GM18519 (cell line): ENCODE data around the gene CYSRT1.

Experiments
- ATAC-seq: cut with Tn5 transposase; IDR thresholded peaks from one replicate; pipeline ENCODE4 v1.9.1; 2021; ENCODE audit warnings: mild to moderate bottlenecking, moderate library complexity; ENCODE audit not compliant: unreplicated experiment, low FRiP score

Gene CYSRT1

DNA sequence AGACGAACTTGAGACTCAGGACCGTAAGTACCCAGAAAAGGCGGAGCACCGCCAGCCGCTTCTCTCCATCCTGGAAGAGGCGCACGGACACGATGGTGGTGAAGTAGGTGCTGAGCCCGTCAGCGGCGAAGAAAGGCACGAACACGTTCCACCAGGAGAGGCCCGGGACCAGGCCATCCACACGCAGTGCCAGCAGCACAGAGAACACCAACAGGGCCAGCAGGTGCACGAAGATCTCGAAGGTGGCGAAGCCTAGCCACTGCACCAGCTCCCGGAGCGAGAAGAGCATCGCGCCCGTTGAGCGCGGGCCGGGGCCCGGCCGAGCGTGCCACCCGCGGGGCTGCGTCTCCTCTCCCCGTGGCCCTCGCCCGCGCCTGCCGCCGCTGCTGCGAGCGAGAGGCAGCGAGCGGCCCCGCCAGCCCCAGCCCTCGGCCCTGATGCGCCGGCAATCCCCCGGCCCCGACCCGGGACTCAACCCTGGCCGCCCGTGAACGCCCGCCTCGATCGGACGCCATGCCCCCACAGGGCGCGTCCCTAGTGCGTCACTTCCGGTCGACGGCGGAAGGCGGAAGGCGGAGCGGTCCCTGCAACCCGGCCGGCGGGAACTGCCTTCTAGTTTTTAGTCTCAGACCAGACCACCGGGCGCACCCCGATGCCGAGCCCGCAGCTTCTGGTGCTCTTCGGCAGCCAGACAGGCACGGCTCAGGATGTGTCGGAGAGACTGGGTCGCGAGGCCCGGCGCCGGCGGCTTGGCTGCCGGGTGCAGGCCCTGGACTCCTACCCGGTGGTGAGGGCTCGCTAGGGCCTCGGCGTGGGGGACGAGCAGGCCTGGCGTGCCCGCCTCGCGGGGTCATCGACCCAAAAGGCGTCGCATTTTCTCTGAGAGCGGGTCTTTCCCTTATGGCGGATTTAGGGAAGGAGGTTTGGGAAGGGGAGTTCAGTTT is 19.6 kb upstream of the CYSRT1 start, which contains the start of the genes NDOR1 and TMEM203:
NDOR1 (plus strand) TSS at position 575 of the 944 bp plus-strand sequence; CDS start at position 653, 78 bp downstream.
TMEM203 (minus strand) TSS at position 523 of the 944 bp plus-strand sequence; CDS start at position 289, 234 bp downstream.
- ATAC-seq: no peak

DNA sequence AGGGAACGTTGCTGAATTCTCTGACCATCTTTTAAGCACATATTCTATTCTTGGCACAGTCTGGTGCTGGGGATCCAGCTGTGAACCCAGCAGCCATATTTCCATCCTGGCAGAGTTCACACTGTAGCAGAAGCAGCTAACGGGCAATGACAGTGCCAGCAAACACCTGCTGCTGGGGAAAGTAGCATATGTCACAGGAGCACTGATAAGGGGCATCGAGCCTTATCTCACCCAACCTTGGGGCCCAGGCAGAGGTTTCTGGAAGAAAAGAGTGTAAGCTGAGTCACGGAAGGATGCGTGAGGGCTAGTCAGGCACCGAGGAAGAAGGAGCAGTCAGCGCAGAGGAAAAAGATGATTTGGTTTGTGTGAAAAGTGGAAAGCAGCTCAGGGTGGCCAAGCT is 18.4 kb upstream of the CYSRT1 start:
- ATAC-seq: no peak

DNA sequence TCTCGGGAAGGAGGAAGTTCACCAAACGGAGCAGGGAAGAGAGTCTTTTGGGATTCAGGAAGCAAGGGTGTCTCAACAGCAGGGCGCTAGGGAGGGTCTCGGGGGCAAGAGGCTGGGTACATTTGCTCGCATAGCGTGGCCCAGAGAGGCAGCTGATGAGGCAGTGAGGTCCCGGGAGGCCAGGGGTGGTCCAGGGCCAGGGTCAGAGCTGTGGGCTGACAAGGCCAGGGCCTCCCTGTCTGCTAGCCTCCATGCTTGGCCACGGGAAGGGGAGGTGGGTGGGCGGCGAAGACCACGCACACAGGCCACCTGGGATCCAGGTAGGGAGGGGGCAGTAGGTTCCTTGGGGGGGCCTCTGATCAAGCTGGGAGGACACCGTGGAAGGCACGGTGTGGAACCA is 13.4 kb upstream of the CYSRT1 start:
- ATAC-seq: no peak

DNA sequence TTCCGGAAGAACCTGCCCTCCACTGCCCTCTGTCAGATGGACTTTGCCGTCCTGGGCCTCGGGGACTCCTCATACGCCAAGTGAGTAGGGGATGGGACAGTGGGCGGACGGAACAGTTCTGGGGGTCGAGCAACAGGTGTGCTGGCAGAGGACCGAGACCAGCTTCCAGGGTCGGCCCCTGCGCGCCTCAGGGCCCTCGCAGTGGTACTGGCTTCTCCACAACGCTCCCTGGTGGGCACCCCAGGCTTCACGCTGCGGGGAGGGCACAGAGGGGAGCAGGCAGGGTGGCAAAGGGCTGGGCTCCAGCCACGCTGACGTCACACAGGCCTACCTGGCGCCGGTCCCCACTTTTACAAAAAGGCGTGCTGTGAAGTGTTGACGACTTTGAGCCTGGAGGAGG is 12.5 kb upstream of the CYSRT1 start:
- ATAC-seq: no peak

DNA sequence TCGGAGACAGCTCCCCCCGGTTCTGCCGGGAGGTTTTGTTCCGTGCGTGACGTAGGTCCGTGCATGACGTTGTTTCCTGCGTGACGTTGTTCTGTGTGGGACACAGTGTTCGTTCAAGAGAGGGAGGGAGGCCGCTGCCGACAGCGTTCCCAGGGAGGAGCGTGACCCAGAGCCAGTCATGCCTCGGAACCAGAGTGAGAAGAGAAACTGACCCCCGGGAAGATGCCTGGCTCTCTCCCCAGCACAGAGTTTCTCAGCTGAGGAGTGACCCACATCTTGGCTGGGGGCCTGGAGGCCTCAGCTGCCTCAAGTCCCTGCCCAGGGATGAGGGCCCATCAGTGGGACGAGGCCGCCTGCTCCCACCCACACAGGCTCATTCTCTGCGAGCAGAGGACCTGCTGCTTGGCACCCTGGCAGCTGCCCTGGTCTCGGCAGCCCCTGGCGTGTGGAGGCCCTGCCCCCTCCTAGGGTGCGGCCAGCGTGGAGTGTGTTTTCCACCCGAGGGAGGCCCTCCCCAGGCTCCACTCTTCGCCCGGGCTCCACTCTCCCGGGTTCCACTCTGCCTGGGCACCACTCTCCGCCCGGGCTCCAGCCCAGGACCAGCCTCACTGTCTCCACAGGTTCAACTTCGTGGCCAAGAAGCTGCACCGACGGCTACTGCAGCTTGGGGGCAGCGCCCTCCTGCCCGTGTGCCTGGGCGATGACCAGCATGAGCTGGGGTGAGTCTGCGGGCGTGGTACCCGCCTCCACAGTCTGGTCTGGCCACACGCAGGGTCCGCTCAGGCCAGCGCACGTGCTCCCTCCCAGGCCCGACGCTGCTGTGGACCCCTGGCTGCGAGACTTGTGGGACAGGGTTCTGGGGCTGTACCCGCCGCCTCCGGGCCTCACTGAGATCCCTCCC is 11.6 kb upstream of the CYSRT1 start:
- ATAC-seq: no peak

DNA sequence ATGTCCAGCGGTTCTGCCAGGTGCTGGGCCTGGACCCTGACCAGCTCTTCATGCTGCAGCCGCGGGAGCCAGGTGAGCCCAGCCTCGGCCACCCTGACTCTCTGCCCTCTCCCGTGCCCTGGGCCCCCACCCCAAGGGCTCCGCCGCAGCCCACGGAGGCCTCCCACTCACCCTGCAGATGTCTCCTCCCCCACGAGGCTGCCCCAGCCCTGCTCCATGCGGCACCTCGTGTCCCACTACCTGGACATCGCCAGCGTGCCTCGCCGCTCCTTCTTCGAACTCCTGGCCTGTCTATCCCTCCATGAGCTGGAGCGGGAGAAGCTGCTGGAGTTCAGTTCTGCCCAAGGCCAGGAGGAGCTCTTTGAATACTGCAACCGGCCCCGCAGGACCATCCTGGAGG is 10.4 kb upstream of the CYSRT1 start:
- no peak for ATAC-seq

DNA sequence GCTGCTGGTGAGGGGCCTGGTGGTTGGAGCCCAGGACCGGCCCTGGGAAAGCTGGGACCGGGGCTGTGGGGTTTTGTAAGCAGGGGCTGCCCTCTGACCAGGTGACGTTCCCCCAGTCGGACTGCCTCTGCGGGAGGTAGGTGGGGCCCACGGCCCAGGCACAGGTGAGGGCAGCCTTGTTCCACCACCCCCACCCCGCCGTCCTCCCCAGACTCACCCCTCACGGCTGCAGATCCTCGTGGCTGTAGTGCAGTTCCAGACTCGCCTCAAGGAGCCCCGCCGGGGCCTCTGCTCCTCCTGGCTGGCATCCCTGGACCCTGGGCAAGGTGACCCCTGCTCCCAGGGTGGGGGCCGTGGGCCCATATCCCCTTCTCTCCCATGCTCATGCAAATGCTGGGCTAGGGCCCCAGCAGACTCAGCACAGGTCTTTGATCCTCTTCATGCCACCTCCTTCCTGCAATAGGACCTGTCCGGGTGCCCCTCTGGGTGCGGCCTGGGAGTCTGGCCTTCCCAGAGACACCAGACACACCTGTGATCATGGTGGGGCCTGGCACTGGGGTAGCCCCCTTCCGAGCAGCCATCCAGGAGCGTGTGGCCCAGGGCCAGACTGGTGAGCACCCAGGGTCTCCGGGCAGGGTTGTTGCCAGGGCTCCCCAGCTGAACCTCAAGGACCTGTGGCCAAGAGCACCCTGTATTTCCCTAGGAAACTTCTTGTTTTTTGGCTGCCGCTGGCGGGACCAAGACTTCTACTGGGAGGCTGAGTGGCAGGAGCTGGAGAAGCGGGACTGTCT is 9.6 kb upstream of the CYSRT1 start:
- ATAC-seq: no peak

DNA sequence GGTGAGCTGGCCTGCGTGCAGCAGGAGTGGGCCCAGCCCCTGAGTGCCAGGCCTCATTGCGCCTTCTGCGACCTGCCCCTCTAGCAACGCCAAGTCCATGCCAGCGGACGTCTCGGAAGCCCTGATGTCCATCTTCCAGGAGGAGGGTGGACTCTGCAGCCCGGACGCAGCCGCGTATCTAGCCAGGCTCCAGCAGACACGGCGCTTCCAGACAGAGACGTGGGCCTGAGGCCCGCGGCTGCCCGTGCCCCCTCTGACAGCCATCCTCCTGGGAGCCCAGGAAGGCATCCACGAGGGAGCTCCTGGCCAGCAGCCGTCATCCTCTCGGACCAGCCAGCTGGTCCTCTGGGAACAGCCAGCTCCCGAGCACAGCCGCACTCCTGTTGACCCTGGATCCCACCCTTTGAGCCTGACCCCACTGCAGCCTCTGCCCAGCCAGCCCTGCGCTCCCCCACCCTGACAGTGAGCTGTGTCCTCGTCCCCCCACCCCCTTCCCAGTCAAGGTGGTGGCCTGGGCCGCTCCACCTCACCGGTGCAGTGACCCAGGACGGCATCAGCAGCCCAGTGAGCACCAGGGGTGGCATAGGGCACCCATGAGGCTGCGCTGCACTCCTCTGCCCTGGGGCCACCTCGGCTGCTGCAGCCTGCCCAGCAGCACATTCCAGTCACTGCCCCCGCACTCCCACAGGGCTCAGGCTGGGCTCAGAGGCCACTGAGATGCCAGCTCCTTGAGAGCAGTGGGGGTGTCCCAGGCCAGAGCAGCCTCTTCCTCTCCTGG is 8.6 kb upstream of the CYSRT1 start:
- no peak for ATAC-seq

DNA sequence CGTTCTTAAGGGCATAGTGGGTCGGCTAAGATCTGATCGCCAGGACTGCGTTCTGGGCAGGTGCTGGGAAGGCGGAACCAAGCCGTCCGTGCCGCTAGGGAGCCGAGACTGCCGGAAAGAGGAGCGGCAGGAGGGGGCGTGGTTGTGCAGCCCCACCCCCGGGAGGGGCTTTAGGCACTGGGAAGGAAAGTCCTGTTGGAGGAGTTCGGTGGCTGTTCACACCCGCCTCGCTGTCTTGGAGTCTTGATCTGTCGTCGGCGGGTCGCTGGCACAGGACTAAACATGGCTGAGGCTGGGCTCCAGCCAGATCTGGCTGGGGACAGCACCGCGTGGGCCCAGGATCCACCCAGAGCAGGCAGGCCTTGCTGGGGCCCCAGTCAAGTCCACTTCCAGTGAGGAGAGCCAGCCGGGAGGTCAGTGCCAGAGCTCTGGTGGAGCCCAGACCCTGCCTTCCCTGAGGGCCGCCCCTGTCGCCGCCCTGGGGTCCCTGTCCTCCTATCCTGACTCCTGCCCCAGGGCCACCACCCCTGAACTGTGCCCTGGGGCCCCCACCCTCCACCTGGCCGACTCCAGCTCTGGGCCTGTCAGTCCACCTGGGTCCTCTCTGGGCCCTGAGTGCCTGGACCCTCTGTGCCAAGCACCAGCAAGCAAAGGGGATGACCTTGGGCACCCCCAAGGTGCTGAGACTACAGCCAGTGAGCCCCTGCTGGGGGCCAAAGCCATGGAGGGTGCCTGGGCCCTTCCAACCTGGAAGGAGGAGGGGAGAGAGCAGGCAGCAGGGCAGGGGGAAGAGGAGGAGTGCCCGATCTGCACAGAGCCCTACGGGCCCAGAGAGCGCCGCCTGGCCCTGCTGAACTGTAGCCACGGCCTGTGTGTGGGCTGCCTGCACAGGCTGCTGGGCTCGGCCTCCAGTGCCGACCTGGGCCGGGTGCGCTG is 7.4 kb upstream of the CYSRT1 start:
- ATAC-seq: no peak

DNA sequence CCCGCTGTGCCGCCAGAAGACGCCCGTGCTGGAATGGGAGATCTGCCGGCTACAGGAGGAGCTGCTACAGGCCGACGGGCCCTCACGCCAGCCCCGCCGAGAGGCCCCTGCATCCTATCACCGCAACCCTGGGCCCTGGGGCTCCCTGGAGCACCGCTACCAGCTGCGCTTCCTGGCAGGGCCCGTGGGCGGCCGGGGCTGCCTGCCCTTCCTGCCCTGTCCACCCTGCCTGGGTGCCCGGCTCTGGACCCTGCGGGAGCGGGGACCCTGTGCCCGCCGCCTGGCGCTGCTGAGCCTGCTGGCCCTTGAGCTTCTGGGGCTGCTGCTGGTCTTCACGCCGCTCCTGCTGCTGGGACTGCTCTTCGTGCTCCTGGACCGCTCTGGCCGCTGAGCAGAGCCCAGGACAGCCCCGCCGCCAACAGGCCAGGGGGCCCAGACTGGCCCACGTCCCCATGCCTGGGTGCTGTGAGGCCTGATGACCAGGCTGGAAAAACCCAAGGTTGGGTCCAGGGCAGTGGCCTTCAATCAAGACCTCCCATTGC is 6.7 kb upstream of the CYSRT1 start:
- ATAC-seq: no peak

DNA sequence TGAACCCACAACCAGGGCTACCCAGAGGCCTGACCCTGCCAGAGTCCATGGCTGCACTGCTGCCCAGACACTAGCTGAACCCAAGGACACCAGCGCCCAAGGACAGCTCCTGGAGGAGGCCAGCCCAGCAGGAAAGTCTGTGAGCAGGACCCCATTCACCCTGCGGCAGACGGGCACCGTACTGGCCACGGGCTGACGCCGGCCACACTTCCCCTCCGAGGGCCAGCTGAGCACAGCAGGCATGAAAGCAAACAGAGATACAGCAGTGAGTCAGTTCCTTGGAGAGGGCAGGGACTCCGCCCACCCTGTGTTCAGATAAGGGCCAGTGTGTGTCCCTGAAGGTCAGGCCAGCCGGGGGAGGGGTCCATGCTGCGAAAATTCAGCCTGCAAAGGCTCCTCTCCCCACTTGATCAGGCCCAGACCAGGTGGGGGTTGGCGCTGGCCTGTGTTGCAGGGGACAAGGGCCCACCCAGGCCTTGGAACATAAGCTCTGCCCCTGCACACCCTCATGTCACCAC is 6.2 kb upstream of the CYSRT1 start:
- ATAC-seq: no peak

DNA sequence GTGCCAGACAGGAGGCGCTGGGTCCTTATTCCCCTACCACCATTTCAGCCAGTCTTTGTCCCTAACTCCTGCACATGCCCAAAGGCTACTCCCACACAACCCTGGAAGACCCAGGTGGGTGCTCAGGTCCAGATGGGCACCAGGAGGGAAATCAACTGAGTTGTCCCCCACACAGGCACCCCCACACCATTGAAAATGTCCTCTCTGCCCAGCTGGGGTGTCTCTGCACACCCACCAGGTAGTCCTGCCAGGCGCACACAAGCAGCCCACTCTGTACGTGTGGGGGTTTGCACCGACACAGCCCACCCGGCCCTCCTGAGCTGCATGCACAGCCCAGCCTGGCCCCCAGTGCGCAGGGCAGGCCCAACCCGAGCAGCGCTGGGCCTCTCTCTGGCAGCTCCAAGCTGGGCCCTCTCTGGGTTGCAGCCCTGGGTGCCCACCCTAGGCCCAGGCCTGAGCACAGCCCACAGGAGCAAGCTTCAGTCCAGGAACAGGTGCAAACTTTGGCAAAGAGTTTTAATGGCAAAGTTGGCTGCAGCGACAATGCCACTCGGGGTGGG is 5.1 kb upstream of the CYSRT1 start:
- ATAC-seq: no peak

DNA sequence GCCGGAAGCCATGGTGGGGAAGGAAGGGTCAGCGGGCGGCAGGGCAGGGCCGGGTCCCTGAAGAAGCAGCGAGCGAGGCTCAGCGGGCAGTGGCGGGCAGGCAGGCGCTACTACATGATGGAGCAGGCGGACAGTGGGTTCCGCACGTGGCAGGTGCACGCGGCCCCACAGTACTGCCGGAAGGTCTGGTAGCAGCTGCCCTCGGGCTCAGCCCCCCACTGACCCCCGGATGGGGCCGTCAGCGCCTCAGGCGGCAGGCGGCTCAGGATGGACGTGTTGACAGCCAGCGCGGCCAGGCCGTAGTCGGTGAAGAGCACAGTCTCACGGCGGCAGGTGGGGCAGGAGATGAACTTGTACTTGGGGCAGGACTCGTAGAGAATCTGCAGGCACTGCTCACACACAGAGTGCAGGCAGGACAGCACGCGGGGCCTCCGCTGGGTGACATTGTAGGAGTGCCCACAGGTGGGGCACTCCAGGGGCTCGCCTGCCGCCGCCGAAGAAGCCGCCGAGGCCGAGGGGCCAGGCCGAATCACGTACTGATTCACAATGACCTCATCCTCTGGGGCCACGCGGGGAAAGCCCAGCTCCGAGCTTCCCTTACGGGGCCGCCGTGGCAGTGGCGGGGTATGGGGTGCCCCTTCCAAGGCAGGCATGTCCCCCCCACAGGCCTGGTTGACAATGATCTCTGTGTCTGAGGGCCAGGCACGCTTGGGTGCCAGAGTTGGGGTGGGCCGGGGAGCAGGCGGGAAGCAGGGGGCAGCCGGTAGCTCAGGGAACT is 4.5 kb upstream of the CYSRT1 start:
- ATAC-seq: no peak

DNA sequence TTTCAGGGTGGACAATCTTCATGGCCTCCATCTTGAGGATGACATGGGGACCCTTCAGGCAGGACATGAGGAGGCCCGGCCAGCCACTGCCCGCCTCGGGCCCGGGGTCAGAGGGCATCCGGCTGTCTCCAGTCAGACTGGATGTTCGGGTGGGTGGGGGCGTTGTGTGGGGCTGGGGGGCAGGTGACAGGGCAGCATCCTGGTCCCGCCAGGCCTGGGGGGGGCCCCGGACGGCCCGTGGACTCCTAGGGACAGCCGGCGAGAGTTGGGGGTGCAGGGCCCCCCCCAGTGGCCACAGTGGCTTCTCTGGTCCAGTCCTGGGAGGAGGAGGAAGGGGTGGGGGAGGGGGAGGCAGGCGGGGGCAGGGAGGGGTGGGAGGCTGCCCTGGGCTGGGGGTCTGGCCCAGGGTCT is 3.9 kb upstream of the CYSRT1 start:
- ATAC-seq: no peak

DNA sequence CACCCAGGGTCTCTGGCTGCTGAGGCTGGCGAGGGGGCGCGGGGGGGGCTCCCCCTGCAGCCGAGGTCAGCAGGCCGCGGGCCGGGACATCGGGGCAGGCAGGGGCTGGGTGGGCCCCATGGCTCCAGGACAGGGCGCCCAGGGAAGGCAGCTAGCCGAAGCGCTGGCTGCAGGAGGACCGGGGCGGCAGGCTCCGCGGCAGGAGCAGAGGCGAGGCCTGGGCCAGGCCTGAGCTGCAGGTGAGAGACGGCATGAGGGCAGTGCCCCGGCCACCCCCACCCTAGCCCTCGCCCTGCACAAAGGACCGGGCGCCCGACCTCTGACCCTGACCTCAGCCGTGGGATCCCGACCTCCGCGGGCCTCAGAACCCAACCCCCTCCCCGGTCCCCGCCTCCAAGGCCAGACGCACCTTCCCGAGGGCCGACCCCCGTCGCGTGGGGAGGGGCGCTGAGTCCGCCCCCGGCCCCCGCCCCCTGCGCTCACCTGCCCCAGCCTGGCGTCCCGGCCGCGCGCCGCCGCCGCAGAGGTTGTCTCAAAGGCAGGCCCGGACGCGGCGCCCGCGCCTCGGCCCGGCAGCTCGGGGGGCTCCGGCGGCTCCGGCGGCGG is 3.4 kb upstream of the CYSRT1 start:
- no peak for ATAC-seq

DNA sequence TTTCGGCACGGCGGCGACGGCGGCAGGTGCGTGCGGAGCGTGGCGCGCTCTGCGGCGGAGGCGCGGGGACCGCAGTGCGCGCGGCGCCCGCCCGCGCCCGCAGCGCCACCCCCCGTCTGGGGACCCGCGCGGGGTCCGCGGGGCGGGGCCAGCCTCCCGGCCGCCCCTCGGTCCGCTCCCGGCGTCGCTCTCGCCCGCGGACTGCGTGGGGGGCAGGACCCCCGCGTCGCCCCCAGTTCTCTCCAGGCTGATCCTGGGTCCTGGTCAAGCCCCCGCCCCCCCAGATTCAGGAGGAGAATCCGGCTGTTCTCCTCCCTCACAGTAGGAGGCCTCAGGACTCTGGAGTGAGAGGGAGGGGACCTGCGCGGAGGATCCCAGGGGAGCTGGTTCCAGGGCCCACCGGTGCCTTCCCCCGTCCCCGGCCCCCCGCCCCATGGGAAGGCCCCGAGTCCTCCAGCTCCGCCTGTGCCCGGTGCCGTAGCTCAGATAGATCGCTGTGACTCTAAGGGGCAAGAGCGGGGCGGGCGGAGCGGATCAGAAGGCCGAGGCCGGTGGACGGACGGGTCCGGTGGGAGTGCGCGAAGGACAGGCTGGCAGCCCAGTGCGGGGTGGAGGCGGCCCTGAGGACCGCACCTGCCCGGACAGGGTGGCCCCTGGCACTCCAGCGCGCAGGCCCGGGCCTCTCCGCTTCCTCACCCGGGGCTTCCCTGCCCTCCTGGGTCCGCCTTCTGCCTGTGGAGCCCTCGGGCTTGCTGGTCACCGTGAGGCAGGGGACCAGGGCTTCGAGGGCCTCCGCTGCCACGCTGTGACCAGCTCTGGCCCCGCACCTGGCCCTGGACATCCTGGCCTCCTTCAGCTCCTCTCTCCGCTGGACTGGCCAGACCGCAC is 2.5 kb upstream of the CYSRT1 start, which contains the start of gene RNF208:
RNF208 (minus strand) TSS at position 51 of the 888 bp plus-strand sequence. CDS start 1,028 bp downstream, outside the sequence.
- ATAC-seq: no peak
